D721Med (cell line): Measurements from ENCODE around the gene GIMAP5.

Experiments
- DNase-seq: peaks from one replicate; pipeline ENCODE4 v3.0.0; 2011; ENCODE audit warnings: low spot score; ENCODE audit not compliant: insufficient read length
- FAIRE-seq: peaks from 2 replicates; lab custom pipeline; 2011; peaks lifted over from hg19 to GRCh38; lab: Jason Lieb, UNC
- CTCF ChIP-seq: IDR thresholded peaks from 2 replicates; pipeline ENCODE4 v1.5.1; 2012; ENCODE audit warnings: mild to moderate bottlenecking, control low read depth; ENCODE audit not compliant: insufficient read depth; ENCODE audit errors: missing control alignments

Gene GIMAP5

GRCh38 chr7:150723467-150723866, 13.8 kb upstream of the GIMAP5 start:
- no peak for TF ChIP-seq CTCF
- DNase-seq (no peak), FAIRE-seq (no peak)

DNA sequence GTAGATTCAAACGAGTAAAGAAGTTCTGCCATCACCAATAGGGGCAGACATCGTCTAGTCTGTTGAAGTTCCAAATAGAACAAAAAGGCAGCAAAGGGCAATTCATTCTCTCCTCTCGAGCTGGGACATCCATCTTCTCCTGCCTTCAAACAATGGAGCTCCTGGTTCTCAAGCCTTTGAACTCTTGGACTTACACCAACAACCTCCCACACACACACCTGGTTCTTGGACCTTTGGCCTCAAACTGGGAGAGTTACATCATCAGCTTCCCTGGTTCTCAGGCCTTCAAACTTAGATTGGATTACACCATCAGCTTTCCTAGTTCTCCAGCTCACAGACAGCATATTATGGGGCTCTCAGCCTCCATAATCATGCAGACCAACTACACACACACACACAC, 9.8 kb upstream of the GIMAP5 start:
- TF ChIP-seq CTCF = no peak
- DNase-seq (no peak), FAIRE-seq (no peak)

DNA sequence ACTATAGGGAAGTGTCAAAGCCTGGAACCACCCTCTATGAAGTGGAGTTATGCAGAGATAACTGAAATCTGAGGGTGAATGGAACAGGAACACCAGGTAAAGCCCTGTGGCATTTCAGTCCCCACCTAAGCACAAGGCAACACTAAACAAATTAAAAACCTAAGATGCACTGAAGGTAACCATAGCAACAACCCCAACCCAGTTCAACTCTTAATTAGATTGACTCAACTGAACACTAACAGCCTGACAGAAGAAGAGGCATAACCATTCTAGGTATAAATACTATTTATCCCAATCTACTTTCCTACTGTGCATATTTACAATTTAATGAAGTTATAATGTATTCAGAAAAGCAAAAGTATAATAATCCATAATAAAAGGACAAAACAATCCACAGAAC, 9.2 kb upstream of the GIMAP5 start:
- no peak for TF ChIP-seq CTCF
- FAIRE-seq (no peak), DNase-seq (no peak)

DNA sequence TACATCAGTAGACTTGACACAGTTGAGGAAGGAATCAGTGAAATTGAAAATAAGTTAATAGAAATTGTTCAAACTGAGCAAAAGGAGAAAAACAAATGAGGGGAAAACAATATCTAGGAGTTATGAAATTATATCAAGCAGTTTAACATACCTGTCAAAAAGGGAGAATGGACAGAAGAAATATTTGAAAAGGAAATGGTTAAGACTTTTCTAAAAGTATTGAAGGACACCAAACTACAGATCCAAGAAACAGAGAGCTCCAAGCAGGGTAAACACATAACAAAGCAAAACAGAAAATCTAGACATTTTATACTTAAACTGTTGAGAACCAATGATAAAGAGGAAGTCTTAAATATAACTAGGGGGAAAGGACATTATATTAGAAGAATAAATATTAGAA, 8.6 kb upstream of the GIMAP5 start:
- DNase-seq (no peak), FAIRE-seq (no peak)
- no peak for TF ChIP-seq CTCF

GRCh38 chr7:150731916-150732315, 5.3 kb upstream of the GIMAP5 start:
- FAIRE-seq (no peak), DNase-seq (no peak)
- TF ChIP-seq CTCF = no peak

DNA sequence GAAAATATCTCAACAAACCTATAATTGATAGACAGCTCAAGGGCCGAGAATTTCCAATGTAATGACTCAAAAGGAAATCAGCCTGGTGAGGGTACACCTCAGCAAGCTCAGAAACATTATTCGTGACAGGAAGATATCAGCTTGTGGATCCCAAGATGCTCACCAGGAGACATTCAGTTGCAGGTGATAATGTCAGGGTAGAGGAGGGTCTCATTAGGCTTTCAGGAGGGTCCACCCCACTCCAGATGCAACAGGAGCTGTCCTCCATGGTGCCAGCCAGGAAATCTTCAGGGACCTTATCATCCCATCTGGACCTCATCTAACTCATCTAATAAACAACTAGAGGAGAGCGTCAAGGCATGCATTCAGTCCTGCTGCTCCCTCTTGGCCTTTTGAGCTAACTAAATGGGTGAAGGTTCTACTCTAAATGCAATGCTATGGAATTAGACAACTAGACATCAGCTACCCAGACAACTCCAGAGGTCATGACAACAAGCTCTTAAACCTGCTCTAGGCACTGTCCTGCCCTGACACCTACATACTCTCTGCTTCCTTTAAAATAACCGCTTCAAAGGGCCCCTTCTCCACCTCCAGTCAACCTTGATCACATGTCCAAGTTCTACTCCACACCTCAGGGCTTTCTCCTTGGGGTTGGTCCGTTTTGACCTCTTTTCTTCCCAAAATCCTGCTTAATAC, 4.3 kb upstream of the GIMAP5 start:
- no peak for FAIRE-seq

More for the DNA sequence above, 4.3 kb upstream of the GIMAP5 start:
- no peak for DNase-seq
- no peak for TF ChIP-seq CTCF
